HG03064 (cell line): ENCODE results near the gene PCA3.
"Not testable (repeated sequence)": the region's sequence is repeated elsewhere in the genome, so short reads cannot be mapped to it uniquely, and the experiment has no call there.

Experiments used
- ATAC-seq: cut with Tn5 transposase; IDR thresholded peaks from one replicate; pipeline ENCODE4 v1.9.1; 2021; ENCODE audit warnings: low read depth; ENCODE audit not compliant: unreplicated experiment

The PCA3 gene

DNA sequence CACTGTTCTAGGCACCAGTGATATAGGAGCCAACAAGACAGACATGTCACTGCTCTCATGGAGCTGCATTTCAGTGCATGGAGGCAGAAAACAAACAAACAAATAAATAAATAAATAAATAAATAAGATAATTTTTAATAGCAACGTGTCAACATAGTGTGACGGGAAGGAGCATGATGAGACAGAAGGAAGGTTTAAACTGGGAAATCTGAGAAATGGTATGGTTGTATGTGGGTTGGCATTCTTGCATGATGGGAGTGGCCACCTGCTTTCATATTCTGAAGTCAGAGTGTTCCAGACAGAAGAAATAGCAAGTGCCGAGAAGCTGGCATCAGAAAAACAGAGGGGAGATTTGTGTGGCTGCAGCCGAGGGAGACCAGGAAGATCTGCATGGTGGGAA is at the start of gene PCA3:
TSS of gene PCA3 (plus strand) at position 301 of the 400 bp plus-strand sequence.
- no peak for ATAC-seq

DNA sequence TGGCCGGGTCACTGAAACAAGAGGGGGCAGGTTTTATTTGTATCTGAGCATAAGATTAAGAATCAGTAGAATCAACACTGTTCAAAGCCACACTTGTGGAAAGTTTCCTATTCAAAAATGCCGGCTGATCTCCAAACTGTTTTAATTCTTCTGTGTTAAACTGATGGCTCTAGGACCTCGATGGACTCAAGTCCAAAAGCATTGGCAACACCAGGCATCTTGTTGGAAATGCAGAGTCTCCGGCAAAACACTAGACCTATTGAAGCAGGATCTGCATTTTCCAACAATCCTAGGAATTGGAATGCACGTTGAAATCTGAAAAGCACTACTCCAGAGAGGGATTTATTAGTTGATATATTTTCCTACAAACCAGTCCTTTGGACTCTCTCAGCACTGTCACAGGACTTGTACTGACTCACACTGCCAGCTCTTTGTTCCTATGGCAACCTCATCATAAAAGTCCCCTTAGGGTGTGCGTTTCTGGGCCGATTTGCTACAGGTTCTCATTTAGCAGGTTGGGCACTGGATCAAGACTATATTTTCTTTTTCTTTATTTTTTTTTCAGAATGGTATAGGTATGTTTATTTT is 48.1 kb upstream of the PCA3 start:
- ATAC-seq: no peak

DNA sequence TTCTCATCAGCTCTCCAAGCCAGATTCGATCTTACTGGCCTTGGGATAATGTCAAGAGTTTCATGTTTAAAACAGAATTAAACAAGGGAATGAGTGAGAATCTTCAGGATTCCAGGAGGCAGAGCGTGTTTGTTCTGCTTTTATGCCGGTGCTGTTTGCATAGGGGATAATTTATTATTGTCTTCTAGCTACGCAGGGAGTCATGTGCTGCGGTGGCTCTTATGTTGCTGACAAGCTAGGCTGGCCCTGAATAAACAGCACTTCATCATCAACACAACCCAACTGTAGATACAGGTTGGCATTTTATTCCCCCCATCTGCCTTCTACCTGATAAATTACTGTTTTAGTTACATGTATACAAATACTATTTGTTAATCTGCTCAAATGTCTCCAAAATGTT is 47.1 kb upstream of the PCA3 start:
- no peak for ATAC-seq

DNA sequence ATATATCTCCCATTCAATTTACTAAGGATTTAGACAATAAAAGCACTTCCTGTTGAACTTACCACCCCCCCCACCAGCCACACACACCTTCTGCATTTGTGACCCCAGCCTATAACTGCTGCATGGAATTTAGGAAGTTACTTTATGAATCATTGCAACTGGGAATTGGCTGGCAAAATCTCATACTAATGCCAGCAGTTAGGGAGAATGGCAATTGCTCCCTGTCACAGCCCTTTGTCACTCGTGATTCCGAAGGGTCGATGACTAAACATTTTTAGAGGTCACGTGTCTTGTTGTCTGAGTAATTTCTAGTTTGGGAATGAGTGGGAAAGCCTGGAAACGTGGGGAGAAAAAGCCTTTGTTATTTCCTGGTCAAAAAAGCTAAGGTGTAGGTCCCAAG is 46.6 kb upstream of the PCA3 start:
- no peak for ATAC-seq

DNA sequence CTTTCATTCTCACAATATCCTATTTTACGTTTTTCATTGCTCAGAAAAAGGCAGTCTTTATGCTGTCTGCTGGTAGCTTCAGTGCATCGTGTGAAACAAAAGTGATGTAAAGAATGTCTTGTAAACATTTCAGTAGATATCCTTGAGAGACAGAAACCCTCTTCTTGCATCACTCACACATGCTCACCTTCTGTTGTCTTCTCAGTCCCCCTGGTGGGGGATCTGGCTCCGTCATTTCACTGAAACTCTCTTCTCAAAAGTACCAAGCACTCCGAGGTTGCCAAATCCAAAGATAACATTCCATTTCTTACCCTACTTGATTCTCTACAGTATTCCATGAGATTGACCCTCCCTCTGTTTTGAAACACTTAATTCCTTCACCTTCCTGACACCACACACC is 46.1 kb upstream of the PCA3 start:
- no peak for ATAC-seq

DNA sequence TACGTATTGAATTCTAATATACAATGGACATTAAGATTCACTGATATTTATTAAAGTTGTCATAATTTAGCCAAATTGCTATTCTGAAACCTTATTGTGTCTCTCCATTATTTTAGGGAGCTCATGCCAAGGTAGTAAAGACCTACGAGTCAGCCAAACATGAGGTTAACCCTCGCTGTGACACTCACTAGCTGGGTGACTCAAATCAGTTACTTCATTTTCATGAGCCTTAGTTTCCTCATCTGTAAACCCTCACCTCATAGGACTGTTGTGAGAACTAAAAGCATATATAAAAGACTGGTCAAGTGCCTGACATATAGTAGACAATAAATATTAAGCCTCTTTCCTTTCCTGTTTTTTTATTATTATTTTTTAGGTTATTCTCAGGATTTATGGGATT is 44.0 kb upstream of the PCA3 start:
- ATAC-seq: no peak

DNA sequence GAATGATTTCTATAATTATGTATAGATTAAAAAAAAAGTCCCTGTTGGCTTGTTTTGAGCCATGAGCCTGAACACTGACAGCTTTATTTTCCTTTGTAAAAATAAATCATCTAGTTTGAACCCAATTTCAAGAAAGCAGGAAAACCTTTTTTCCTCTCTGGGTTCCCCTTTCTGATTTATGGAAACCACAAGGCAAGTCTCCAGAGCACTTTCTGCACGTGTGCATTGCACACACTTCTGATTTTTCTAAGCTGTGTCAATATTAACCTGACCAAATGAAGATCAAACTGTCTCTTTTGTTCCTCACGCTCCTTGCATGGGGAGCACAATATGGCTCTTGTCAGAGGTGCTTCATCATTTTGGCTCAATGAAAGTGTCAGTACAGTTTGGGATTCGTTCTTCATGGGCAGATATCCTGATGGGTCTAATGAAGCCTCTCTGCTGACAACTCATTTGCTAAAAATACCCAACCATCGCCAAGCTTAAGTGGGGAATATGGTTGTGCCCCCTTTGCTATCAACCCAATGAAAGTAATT is 39.2 kb upstream of the PCA3 start:
- ATAC-seq: no peak

DNA sequence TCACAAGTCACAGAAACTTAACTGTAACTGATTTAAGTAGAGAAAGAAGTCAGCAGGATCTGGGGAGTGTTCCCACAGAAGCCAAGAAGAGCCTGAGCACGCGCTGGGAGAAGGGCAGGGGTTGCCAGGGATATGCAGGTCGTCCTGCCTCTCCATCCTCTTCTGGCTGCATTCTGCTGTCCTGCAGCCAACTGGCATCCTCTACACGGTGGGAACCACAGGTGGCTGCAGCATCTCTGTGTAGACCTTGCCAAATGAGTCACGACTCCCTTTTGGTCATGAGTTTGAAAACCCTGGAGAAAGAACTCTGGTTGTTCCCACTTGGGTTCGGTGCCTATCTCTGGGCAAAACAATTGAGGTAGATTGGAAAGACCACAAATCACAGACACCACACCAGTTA is 38.4 kb upstream of the PCA3 start:
- no peak for ATAC-seq

DNA sequence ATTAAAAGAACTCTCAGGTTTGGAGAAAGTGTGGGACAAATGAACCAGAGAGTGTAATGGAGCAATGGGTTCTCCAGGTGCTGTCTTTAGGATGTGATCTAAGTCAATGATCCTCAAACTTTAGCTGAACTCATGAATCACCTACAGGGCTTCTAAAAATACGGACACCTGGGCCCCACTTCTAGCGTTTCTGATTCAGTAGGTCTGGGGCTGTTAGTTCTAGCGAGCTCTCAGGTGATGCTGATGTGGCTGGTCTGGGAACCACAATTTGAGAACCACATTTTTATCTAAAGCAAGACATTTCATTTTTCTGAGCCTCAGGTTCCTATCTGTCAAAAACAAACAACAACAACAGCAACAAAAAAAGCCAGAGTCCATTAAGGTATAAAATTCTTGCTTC is 35.1 kb upstream of the PCA3 start:
- no peak for ATAC-seq

DNA sequence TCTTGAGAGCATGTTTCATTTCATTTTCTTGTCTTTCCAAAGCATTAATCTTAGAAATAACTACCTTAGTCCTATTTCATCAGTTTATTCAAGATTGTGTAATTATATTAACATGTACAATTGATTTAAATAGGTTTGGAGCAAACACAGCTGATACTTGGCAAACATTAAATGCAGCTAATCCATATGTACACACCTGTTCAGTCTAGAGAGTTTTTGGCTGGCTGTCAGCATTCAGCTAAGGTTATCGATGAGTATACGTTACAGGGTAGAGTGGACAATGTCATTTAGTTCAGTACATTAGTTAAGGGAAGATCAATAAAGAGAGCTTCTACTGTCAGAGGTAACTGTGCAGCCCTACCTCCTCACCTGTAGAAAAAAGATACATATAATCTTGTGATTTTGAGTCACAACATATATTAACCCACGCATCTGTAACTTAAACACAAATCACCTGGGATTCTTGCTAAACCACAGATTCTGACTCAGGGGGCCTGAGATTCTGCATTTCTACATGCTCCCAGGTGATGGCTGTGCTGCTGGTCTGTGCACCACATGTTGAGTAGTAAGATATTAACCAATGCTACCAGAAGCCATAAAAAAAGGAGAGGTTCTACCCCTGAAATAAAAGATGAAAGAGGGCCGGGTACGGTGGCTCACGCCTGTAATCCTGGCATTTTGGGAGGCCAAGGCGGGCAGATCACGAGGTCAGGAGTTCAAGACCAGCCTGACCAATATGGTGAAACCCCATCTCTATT is 34.1 kb upstream of the PCA3 start:
- no peak for ATAC-seq

DNA sequence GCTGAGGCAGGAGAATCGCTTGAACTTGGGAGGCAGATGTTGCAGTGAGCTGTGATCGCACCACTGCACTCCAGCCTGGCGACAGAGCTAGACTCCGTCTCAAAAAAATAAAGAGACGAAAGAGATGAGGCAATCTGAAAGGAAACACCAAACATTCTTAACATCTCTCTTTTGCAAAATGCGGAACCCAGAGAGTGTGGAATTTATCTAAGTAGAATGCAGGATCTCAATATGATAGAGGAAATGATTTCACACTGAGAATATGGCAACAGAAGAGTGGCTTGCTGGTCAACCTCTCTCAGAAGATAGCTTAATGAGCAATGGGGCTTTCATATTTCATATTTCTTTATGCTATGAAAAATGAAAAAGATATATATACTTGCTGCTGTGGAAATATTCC is 33.4 kb upstream of the PCA3 start:
- no peak for ATAC-seq

DNA sequence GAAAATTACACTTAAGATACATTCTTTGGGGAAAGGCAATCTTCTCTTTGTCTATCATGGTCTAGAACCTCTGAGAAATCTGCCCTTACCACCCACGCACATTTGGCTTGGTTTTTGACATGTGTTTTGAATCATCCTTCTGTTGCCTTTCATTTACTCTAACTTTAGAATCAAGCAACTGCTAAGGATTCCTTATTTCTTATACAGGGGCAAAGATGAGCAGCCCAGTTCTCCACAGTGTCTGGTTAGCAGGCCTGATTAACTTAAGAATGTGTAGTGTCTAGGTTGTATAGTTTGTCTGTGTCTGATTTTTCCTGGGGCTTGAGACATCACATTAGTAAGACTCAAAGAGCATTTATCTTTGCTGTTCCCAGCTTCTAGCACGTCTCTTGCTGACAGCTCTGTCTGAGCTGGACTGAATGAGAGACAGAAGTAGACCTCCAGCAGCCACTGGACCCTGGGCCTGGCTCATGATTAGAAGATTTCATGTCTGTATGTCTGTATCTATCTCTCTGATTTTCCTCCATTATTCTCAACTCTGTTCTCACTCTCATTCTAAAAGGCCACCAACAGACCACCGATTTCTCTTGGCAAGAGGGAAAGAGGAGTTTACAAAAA is 31.8 kb upstream of the PCA3 start:
- ATAC-seq: no peak

DNA sequence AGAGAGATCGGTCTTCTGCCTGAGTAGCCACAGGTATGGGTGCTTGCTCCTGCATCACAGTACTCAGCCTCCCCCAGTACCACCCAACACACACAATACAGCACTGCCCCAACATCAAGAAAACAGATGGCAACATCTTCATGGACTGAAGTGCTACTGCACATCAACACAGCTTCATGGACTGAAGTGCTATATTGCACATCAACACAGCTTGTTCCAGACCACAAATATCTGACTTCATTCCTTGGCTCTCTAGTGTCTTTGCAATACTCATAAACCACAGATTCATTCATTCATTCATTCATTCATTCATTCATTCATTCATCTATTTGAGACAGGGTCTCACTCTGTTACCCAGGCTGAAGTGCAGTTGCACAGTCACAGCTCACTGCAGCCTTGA is 31.1 kb upstream of the PCA3 start:
- no peak for ATAC-seq

DNA sequence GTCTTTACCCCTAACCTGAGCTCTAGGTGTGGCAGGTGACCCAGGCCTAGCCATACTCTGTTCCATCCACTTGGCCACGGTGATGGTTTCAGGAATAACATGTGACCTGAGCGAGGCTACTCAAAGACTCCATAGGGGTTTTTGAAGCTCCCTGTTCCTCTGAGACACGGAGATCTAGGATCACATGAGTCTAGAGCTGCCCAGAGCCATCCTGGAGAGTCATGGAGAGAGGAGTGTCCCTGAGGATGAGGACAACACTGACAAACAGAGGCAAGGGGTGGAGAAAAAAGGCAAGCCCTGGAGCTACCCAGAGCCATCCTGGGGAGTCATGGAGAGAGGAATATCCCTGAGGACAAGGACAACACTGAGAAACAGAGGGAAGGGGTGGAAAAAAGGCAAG is 29.5 kb upstream of the PCA3 start:
- ATAC-seq: no peak

DNA sequence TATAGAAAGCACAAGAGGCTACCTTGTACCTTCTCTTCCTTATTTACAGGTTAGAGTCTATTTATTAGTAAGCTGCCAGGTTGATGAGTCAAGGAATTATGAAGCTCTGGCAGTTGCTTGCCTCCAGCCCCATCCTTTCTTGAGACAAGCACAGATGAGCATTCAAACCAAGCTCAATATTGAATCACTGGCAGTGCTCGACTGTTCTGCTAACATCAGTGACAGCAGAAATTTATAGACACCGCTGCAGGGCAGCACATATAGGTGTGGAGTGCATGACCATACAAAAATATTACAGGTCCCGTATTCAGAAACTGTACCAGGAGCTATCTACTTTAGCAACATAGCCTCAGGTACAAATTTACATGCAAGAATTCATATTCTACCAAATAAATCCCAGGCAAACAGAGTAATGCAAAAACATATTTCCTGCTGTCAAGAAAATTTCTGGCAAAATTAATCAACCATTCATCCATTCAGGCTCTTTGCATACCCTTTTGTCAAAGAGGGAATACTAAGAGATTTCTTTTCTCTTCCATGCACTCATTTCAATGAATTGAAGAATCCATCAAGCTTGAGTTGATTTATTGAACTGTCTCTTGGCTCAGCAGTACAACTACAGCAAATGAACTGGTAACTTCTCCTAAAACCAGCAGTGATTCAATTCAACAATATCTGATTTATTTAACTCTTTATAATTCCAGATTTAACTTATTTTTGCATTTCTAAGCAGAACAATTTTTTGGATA is 26.9 kb upstream of the PCA3 start:
- no peak for ATAC-seq

DNA sequence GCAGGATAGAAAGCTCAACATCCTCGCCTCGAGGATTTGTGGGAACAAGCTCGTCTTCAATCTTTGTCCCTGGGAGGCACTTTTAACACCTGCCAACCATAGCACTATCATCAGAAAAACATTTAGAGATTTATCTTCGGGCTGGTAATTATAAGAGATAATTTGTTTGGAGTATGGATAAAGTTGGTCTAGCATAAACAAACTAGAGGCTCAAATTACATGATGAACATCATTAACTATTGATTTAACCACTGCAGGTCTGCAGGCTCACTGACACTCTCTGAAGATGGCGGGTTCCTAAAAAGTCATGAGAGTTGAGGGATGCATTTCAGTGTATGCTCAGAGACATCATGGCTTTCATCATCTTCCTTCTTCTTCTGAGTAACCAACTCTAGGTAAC is 25.8 kb upstream of the PCA3 start:
- ATAC-seq: no peak

DNA sequence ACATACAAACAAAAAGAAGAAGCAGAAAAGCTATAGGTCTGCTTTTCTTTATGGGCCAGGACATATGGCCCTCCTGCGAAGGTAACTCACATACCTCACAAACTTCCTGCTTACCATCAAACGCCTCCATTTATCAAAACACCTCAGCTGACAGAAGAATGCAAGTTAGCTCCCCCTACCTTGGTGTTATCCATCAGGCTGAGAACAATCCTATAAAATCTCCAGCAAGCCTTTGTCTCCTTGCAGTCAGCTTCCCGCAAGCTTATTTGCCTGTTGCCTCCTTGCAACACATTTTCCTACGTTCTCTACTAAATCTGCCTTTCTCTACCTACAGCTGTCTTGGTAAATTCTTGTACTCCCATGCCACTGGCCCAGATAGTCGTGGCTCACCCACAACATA is 22.7 kb upstream of the PCA3 start:
- no peak for ATAC-seq

DNA sequence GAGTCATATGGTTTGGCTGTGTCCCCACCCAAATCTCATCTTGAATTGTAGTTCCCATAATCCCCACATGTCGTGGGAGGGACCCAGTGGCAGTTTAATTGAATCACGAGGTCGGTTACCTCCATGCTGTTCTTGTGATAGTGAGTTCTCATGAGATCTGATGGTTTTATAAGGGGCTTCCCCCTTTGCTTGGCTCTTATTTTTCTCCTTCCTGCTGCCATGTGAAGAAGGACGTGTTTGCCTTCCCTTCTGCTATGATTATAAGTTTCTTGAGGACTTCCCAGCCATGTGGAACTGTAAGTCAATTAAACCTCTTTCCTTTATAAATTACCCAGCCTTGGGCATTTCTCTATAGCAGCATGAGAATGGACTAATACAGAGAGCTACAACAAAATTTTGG is 21.3 kb upstream of the PCA3 start:
- ATAC-seq: not testable (repeated sequence)

DNA sequence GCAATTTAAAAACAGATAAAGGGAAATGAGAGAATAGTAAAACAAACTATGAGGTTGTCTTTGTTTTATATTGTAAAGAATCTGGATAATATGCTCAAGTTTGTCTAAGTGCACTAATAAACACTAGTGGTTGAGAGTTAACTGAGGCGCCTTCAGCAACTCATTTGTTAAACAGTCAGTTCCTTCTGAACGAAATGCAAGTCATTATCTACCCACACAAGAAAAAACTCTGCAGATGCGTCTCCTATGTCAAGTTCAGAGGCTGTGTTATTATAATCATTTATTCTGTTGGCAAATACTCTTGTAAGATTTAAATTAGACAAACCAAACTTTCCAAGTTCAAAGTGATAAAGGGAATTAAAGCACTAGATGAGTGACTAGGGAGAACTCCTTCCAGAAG is 20.3 kb upstream of the PCA3 start:
- no peak for ATAC-seq

DNA sequence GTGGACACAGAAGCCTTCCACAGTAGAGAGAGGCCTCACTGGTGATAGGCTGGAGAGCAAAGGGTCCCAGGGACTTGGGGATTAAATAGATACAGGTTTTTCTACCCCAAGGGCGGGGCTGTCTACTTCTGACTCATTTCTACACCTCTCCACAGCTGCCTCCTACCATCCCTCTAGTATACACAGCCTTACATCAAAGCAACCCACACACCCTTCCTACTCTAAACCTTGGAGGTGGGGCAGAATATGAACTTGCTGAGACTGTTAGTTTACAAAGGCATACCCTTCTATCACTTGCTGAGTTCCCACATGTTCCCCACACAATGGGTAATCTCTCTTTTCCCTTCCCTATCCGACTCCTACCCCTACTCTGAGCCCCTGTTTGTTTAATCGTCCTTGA is 19.9 kb upstream of the PCA3 start:
- ATAC-seq: no peak

DNA sequence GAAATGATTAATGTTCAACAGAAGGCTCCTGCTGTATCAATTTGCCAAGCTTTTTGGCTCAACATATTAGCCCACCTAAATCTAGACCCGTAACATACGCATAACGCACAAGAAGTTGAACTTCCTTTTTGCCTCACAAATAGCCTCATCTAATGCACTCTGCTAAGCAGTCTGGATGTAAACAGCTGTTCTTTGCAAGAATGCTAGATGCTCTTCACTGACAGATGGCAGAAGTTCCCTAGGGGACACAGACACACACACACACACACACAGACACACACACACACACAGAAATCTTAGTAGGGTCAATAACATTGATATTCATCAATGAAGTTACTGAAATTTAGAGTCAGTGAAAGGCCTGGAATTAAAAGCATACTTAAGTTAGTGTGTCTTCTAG is 13.2 kb upstream of the PCA3 start:
- ATAC-seq: no peak
